GM23248 (cell line): ENCODE results near the gene CLCN6. TPM values are rescaled to one million over a fixed set of nuclear protein-coding genes. Genes with fewer than 3 reads are reported as not detected.
A peak's percentile ranks its signal among the peaks of the same experiment; 100 is the strongest.

Experiments used
- DNase-seq: peaks from one replicate; pipeline ENCODE4 v3.0.0-alpha.2; 2015
- H2AFZ ChIP-seq: fragments of 200-600 bp; sonication (generic); 2 replicates; pipeline ENCODE4 v1.6.1; 2016; ENCODE audit warnings: antibody characterized with exemption
- H3F3A ChIP-seq: fragments of 200-600 bp; sonication (generic); 2 replicates; pipeline ENCODE4 v1.6.1; 2016; ENCODE audit warnings: mild to moderate bottlenecking, antibody characterized with exemption, mixed run types; ENCODE audit not compliant: insufficient read depth
- H3K27ac ChIP-seq: fragments of 200-600 bp; sonication (generic); 2 replicates; pipeline ENCODE4 v1.5.1; 2016; ENCODE audit warnings: mild to moderate bottlenecking
- H3K27me3 ChIP-seq: fragments of 200-600 bp; sonication (generic); replicated peaks from 2 replicates; pipeline ENCODE4 v1.6.1; 2016; ENCODE audit warnings: mild to moderate bottlenecking; ENCODE audit not compliant: insufficient read depth
- H3K36me3 ChIP-seq: fragments of 200-600 bp; sonication (generic); 2 replicates; pipeline ENCODE4 v1.6.1; 2016; ENCODE audit warnings: low read depth, mild to moderate bottlenecking
- H3K4me1 ChIP-seq: fragments of 200-600 bp; sonication (generic); 2 replicates; pipeline ENCODE4 v1.6.1; 2016; ENCODE audit warnings: mild to moderate bottlenecking; ENCODE audit not compliant: insufficient read depth
- H3K4me2 ChIP-seq: fragments of 200-600 bp; sonication (generic); one replicate; pipeline ENCODE4 v1.6.1; 2016; ENCODE audit warnings: mild to moderate bottlenecking; ENCODE audit not compliant: unreplicated experiment
- H3K4me3 ChIP-seq: fragments of 200-600 bp; sonication (generic); 2 replicates; pipeline ENCODE4 v1.5.1; 2016; ENCODE audit warnings: mild to moderate bottlenecking
- H3K79me2 ChIP-seq: fragments of 200-600 bp; sonication (generic); 2 replicates; pipeline ENCODE4 v1.6.1; 2016; ENCODE audit warnings: mild to moderate bottlenecking; ENCODE audit not compliant: insufficient read depth
- H3K9ac ChIP-seq: fragments of 200-600 bp; sonication (generic); 2 replicates; pipeline ENCODE4 v1.6.1; 2016; ENCODE audit warnings: mild to moderate bottlenecking
- H3K9me2 ChIP-seq: fragments of 200-600 bp; sonication (generic); 2 replicates; pipeline ENCODE4 v1.6.1; 2016; ENCODE audit warnings: mixed run types, mild to moderate bottlenecking, moderate library complexity; ENCODE audit not compliant: insufficient read depth
- H3K9me3 ChIP-seq: fragments of 200-600 bp; sonication (generic); one replicate; pipeline ENCODE4 v1.6.1; 2017; ENCODE audit warnings: low read depth
- H4K20me1 ChIP-seq: fragments of 200-600 bp; sonication (generic); 2 replicates; pipeline ENCODE4 v1.6.0; 2016; ENCODE audit not compliant: insufficient read depth
- EZH2 ChIP-seq: fragments of 200-600 bp; sonication (generic); IDR thresholded peaks from 2 replicates; pipeline ENCODE4 v1.6.1; 2018; ENCODE audit warnings: antibody characterized with exemption, mild to moderate bottlenecking; ENCODE audit not compliant: insufficient read depth, poor library complexity, severe bottlenecking
- EZH2phosphoT487 ChIP-seq: fragments of 200-600 bp; sonication (generic); IDR thresholded peaks from 2 replicates; pipeline ENCODE4 v1.6.1; 2018; ENCODE audit warnings: antibody characterized with exemption, moderate library complexity, mild to moderate bottlenecking, low read depth; ENCODE audit not compliant: insufficient read depth
- WGBS, 2 experiments: methylation state at CpG; one replicate each; pipeline ENCODE4 v1.1.6; 2015 to 2017; ENCODE audit warnings: low lambda C conversion rate in 2 of 2, low coverage in 1 of 2; ENCODE audit errors: missing lambda C conversion rate in 2 of 2; 5-methylcytosine and 5-hydroxymethylcytosine counted together
- in situ Hi-C: fragments of 300-500 bp; cut with MboI; formaldehyde crosslinking; loops from 2 replicates; pipeline ENCODE4 v1.15.0; 2020
- polyA plus RNA-seq: library from polyadenylated mRNA; unstranded; fragments of >200 nt; fragmentation: Nextera tagmentation; extraction: Ambion mirVana; gene quantifications from 2 replicates; pipeline ENCODE4 v1.2.1, GENCODE V29; 2016
- total RNA-seq: library from RNA; depleted of rRNA; stranded (reverse); fragments of >200 nt; shearing (Covaris generic); gene quantifications from 2 replicates; pipeline ENCODE4 v1.2.3, GENCODE V29; 2014; rRNA removed

The CLCN6 gene, protein sequence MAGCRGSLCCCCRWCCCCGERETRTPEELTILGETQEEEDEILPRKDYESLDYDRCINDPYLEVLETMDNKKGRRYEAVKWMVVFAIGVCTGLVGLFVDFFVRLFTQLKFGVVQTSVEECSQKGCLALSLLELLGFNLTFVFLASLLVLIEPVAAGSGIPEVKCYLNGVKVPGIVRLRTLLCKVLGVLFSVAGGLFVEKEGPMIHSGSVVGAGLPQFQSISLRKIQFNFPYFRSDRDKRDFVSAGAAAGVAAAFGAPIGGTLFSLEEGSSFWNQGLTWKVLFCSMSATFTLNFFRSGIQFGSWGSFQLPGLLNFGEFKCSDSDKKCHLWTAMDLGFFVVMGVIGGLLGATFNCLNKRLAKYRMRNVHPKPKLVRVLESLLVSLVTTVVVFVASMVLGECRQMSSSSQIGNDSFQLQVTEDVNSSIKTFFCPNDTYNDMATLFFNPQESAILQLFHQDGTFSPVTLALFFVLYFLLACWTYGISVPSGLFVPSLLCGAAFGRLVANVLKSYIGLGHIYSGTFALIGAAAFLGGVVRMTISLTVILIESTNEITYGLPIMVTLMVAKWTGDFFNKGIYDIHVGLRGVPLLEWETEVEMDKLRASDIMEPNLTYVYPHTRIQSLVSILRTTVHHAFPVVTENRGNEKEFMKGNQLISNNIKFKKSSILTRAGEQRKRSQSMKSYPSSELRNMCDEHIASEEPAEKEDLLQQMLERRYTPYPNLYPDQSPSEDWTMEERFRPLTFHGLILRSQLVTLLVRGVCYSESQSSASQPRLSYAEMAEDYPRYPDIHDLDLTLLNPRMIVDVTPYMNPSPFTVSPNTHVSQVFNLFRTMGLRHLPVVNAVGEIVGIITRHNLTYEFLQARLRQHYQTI
- total RNA-seq, result 4.3 and 5.4 TPM in 2 replicates
- 4.4 and 4.9 TPM in 2 replicates for polyA plus RNA-seq

DNA sequence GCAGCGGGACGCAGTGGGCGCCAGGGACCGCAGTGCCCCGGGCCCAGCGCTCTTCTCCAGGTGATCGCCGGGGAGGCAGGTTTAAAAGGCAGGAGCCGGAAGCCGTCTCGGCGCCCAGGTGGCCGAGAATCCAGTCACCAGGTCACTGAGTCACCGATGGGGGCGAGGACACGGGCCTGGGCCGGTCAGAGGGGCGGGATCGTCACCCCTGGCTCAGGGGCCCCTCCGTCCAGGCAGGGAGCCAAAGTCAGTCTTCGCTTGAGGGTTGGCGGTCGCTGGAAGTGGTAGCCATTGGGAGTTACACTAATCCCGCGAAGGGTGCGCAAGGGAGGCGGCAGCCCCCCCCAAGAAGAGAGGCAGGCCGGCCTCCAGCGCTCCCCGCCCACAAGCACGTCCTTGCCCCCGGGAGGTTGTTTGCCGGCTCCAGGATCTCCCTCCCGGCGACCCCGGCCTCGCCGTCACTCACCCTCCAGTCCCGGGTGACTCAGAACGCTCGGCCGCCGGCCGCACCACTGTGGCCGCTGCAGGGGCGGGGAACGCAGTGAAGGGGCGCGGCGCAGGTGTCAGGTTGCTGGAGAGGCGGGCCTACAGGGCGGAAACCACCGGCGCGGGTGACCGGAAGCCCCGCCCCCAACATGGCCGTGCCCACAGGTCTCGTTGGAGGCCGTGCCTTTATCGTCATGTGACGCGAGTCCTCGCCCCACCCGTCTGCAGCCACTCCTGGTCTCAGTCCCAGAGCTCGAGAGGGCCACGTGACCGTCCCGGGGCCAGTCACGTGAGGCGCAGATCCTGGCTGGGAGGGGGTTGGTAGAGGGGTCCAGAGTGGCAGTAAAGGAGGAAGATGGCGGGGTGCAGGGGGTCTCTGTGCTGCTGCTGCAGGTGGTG lies at the start of gene CLCN6, which contains the start of gene MTHFR:
Gene CLCN6, plus strand, starts transcription at position 770 of the 885 bp plus-strand sequence. Its CDS starts 72 bp downstream, at position 842.
Gene MTHFR, minus strand, starts transcription at position 543 of the 885 bp plus-strand sequence. CDS start 2,848 bp downstream, outside the sequence.
- Histone ChIP-seq H3K9ac (peak within 1 kb of the TSS; percentile 91), H3K9me2 (no peaks in the 10 kb centered on the region), H3K4me1 (peaks cover 28% of the 10 kb centered on the region), H3F3A (peaks cover 26% of the 10 kb centered on the region), H3K27ac (peak within 1 kb of the TSS; percentile 79), H3K79me2 (peaks cover 62% of the 10 kb centered on the region), H3K4me3 (peak within 1 kb of the TSS; percentile 84), H3K9me3 (no peaks in the 10 kb centered on the region), H3K27me3 (no peaks in the 10 kb centered on the region), H2AFZ (peak within 1 kb of the TSS; percentile 82), H3K36me3 (peaks cover 6% of the 10 kb centered on the region; the same call in 1 of the 2 replicates), H3K4me2 (peak within 1 kb of the TSS; percentile 97), H4K20me1 (no peaks in the 10 kb centered on the region)
- TF ChIP-seq EZH2phosphoT487 (no peak), EZH2 (no peak)
- peak; percentile 100 for DNase-seq
- WGBS, 2 experiments, result 0 to 1% methylated on average over 62 to 66 of the region's 72 CpGs
- in situ Hi-C loops, result no loop called here

DNA sequence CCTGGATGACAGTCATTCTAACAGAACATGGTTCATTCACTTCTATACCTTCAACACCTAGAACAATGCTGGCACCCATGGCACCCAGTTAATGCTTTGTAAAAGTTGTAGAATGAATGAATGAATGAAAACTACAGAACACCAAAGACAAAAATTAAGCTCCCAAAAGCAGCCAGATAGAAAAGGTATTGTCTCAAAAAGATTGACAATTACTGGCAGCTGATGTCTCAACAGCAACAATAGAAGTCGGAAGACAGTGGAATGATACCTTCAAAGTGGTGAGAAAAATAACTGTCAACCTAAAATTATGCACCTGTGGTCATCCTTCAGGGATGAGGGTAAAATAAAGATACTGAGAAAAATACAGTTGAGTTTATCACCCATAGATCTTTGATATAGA lies 48.9 kb upstream of the CLCN6 start:
- DNase-seq, result no peak
- Histone ChIP-seq H2AFZ (no peak overlapping the region), H3K36me3 (no peaks in the 10 kb centered on the region), H4K20me1 (no peaks in the 10 kb centered on the region), H3K79me2 (no peaks in the 10 kb centered on the region), H3K9me2 (no peaks in the 10 kb centered on the region), H3K27me3 (no peaks in the 10 kb centered on the region; the same call in none of the 2 replicates), H3K4me3 (no peak overlapping the region), H3K4me2 (no peak overlapping the region), H3K4me1 (no peaks in the 10 kb centered on the region), H3K9ac (no peak overlapping the region), H3K27ac (no peak overlapping the region), H3K9me3 (no peaks in the 10 kb centered on the region), H3F3A (no peaks in the 10 kb centered on the region)
- in situ Hi-C loops, result no loop called here
- WGBS, 2 experiments, result 83 to 89% methylated on average over 1 of the region's 1 CpG
- TF ChIP-seq EZH2 (no peak), EZH2phosphoT487 (no peak)

DNA sequence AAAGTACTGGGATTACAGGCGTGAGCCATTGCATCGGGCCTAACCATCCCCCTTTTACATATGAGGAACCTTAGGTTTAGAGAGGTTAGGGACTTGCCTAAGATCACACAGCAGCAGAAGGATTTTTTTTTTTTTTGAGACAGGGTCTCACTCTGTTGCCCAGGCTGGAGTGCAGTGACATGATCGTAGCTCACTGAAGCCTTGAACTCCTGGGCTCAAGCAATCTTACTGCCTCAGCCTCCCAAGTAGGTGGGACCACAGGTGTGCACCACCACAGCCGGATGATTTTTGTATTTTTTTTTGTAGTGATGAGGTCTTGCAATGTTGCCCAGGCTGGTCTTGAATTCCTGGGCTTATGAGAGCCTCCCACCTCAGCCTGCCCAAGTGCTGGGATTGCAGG lies 46.2 kb upstream of the CLCN6 start:
- Histone ChIP-seq H3K9me3 (no peaks in the 10 kb centered on the region), H3K4me1 (no peaks in the 10 kb centered on the region), H3K9ac (no peak overlapping the region), H3K9me2 (no peaks in the 10 kb centered on the region), H3F3A (no peaks in the 10 kb centered on the region), H3K79me2 (no peaks in the 10 kb centered on the region), H2AFZ (no peak overlapping the region), H3K4me3 (no peak overlapping the region), H4K20me1 (no peaks in the 10 kb centered on the region), H3K36me3 (no peaks in the 10 kb centered on the region), H3K27me3 (peaks cover 5% of the 10 kb centered on the region), H3K27ac (no peak overlapping the region), H3K4me2 (no peak overlapping the region)
- TF ChIP-seq EZH2phosphoT487, result no peak
- 76 to 84% methylated on average over 4 of the region's 4 CpGs for WGBS, 2 experiments
- DNase-seq, result no peak
- in situ Hi-C loops, result no loop called here
